ENCODE data around the gene KIF6.

The KIF6 gene

GRCh38 chr6:39669973-39670342 lies 55.2 kb downstream of the KIF6 start:
- Histone ChIP-seq H3K9me2 (replicated peaks; ENCODE audit: low read depth, low read length) (no peaks in the 10 kb centered on the region), H3K4me1 (ENCODE audit: insufficient read depth, low read length, poor library complexity, severe bottlenecking) (peaks cover 18% of the 10 kb centered on the region), H3K27me3 (ENCODE audit: insufficient read depth, low read length, poor library complexity, severe bottlenecking) (no peaks in the 10 kb centered on the region), H3K9ac (ENCODE audit: low read depth, low read length, poor library complexity, severe bottlenecking) (no peak overlapping the region), H3K4me3 (ENCODE audit: low read length, poor library complexity, severe bottlenecking) (no peak overlapping the region), H3K9me3 (ENCODE audit: insufficient read depth, low read depth, low read length) (peaks cover 7% of the 10 kb centered on the region; the same call in 1 of the 2 replicates), H3K4me2 (ENCODE audit: low read depth, low read length, poor library complexity, severe bottlenecking) (no peak overlapping the region), H3K36me3 (ENCODE audit: insufficient read depth, low read length) (no peaks in the 10 kb centered on the region), H3K79me2 (ENCODE audit: insufficient read depth, low read length) (no peaks in the 10 kb centered on the region), H4K20me1 (ENCODE audit: insufficient read depth, low read length, poor library complexity, severe bottlenecking) (no peaks in the 10 kb centered on the region), H2AFZ (ENCODE audit: low read length) (no peak overlapping the region), H3F3A (ENCODE audit: low read depth) (no peaks in the 10 kb centered on the region)
- TF ChIP-seq EZH2phosphoT487 (IDR thresholded peaks at IDR 0.05; ENCODE audit: borderline replicate concordance), result no peak
- TF ChIP-seq CTCF (conservative IDR thresholded peaks at IDR 0.05; ENCODE audit: low read length), result no peak

GRCh38 chr6:39669207-39669972 lies 55.8 kb downstream of the KIF6 start:
- H3F3A ChIP-seq (ENCODE audit: low read depth), result no peaks in the 10 kb centered on the region
- no peak overlapping the region for H3K9ac ChIP-seq (ENCODE audit: low read depth, low read length, poor library complexity, severe bottlenecking)
- H3K79me2 ChIP-seq (ENCODE audit: insufficient read depth, low read length), result no peaks in the 10 kb centered on the region
- H3K36me3 ChIP-seq (ENCODE audit: insufficient read depth, low read length), result no peaks in the 10 kb centered on the region
- TF ChIP-seq EZH2phosphoT487 (IDR thresholded peaks at IDR 0.05; ENCODE audit: borderline replicate concordance), result no peak
- TF ChIP-seq CTCF (conservative IDR thresholded peaks at IDR 0.05; ENCODE audit: low read length), result no peak
- H2AFZ ChIP-seq (ENCODE audit: low read length), result no peak overlapping the region
- H4K20me1 ChIP-seq (ENCODE audit: insufficient read depth, low read length, poor library complexity, severe bottlenecking), result no peaks in the 10 kb centered on the region
- H3K9me2 ChIP-seq (replicated peaks; ENCODE audit: low read depth, low read length), result no peaks in the 10 kb centered on the region
- no peaks in the 10 kb centered on the region for H3K27me3 ChIP-seq (ENCODE audit: insufficient read depth, low read length, poor library complexity, severe bottlenecking)
- peaks cover 18% of the 10 kb centered on the region for H3K4me1 ChIP-seq (ENCODE audit: insufficient read depth, low read length, poor library complexity, severe bottlenecking)
- no peak overlapping the region for H3K4me2 ChIP-seq (ENCODE audit: low read depth, low read length, poor library complexity, severe bottlenecking)
- H3K9me3 ChIP-seq (ENCODE audit: insufficient read depth, low read depth, low read length), result peaks cover 7% of the 10 kb centered on the region; the same call in 1 of the 2 replicates
- no peak overlapping the region for H3K4me3 ChIP-seq (ENCODE audit: low read length, poor library complexity, severe bottlenecking)

GRCh38 chr6:39666706-39667489 lies 58.3 kb downstream of the KIF6 start:
- Histone ChIP-seq H3K27me3 (ENCODE audit: insufficient read depth, low read length, poor library complexity, severe bottlenecking) (no peaks in the 10 kb centered on the region), H2AFZ (ENCODE audit: low read length) (no peak overlapping the region), H3K4me3 (ENCODE audit: low read length, poor library complexity, severe bottlenecking) (no peak overlapping the region), H3K9ac (ENCODE audit: low read depth, low read length, poor library complexity, severe bottlenecking) (no peak overlapping the region), H3K36me3 (ENCODE audit: insufficient read depth, low read length) (no peaks in the 10 kb centered on the region), H4K20me1 (ENCODE audit: insufficient read depth, low read length, poor library complexity, severe bottlenecking) (no peaks in the 10 kb centered on the region), H3K4me1 (ENCODE audit: insufficient read depth, low read length, poor library complexity, severe bottlenecking) (peaks cover 5% of the 10 kb centered on the region), H3K4me2 (ENCODE audit: low read depth, low read length, poor library complexity, severe bottlenecking) (no peak overlapping the region), H3K9me2 (replicated peaks; ENCODE audit: low read depth, low read length) (no peaks in the 10 kb centered on the region), H3K79me2 (ENCODE audit: insufficient read depth, low read length) (no peaks in the 10 kb centered on the region), H3F3A (ENCODE audit: low read depth) (no peaks in the 10 kb centered on the region), H3K9me3 (ENCODE audit: insufficient read depth, low read depth, low read length) (no peaks in the 10 kb centered on the region)
- TF ChIP-seq EZH2phosphoT487 (IDR thresholded peaks at IDR 0.05; ENCODE audit: borderline replicate concordance) (no peak), CTCF (conservative IDR thresholded peaks at IDR 0.05; ENCODE audit: low read length) (no peak)

Measured in Loucy (cell line).